A673 (cell line): Measurements from ENCODE around the gene CMTM8.

ENCODE experiments used
- CTCF ChIP-seq: fragments of 300-800, 200-600 bp; sonication (generic); conservative IDR thresholded peaks from 2 replicates; pipeline ENCODE4 v1.5.1; 2017; ENCODE audit warnings: low read depth, mild to moderate bottlenecking, antibody characterized with exemption, low read length, moderate library complexity, mixed read lengths
- EZH2 ChIP-seq: fragments of 200-600 bp; sonication (generic); IDR thresholded peaks from 2 replicates; pipeline ENCODE4 v1.6.1; 2017; ENCODE audit warnings: borderline replicate concordance, low read depth, mild to moderate bottlenecking, mixed read lengths, antibody characterized with exemption, low read length; ENCODE audit not compliant: poor library complexity, severe bottlenecking

GRCh38 chr3:32303977-32304881 is 65.7 kb downstream of the CMTM8 start:
- TF ChIP-seq CTCF (no peak), EZH2 (no peak)
